HEK293 (cell line): Measurements from ENCODE around the gene GSAP.

ENCODE experiments used
- CTCF ChIA-PET: fragments of 350-600 bp; formaldehyde crosslinking; extraction: SDS; loops from one replicate; lab custom pipeline; 2021; ENCODE audit warnings: antibody characterized with exemption; lab: Yijun Ruan, JAX
- POLR2A ChIA-PET: fragments of 300-600 bp; formaldehyde crosslinking; extraction: SDS; loops from one replicate; lab custom pipeline; 2020; ENCODE audit warnings: antibody characterized with exemption, inconsistent platforms; lab: Yijun Ruan, JAX
- H3K27ac ChIP-seq: fragments of 200-500 bp; sonication (Bioruptor generic); 2 replicates; pipeline ENCODE4 v1.5.1; 2014; ENCODE audit warnings: low read depth, low read length, control low read depth, inconsistent platforms; ENCODE audit errors: extremely low read depth
- H3K36me3 ChIP-seq, 2 experiments: fragments of 200-500 bp in 1 of 2; sonication (Bioruptor generic) in 1 of 2; 1 replicate in 1 of 2; 2 replicates in 1 of 2; pipeline ENCODE4 v1.5.1; 2014 to 2017; ENCODE audit warnings: inconsistent platforms in 2 of 2, low read length in 2 of 2; ENCODE audit not compliant: control insufficient read depth in 2 of 2, insufficient read depth in 1 of 2
- H3K4me1 ChIP-seq: fragments of 200-500 bp; sonication (Bioruptor generic); 2 replicates; pipeline ENCODE4 v1.5.1; 2014; ENCODE audit warnings: mild to moderate bottlenecking, low read length, inconsistent platforms; ENCODE audit not compliant: control insufficient read depth, insufficient read depth
- H3K4me3 ChIP-seq: 2 replicates; pipeline ENCODE4 v1.5.1; 2011; ENCODE audit warnings: low read depth, mild to moderate bottlenecking, control low read depth, low read length, moderate library complexity
- H3K9me3 ChIP-seq: fragments of 200-500 bp; sonication (Bioruptor generic); 2 replicates; pipeline ENCODE4 v1.5.1; 2014; ENCODE audit warnings: low read depth, low read length, inconsistent platforms; ENCODE audit not compliant: control insufficient read depth, insufficient read depth
- KLF9 ChIP-seq: fragments of 450-650 bp; formaldehyde crosslinking; IDR thresholded peaks from 2 replicates; pipeline ENCODE4 v1.5.1; 2016; ENCODE audit warnings: missing biosample characterization, missing genetic modification characterization, low read depth
- PRDM1 ChIP-seq: fragments of 450-650 bp; formaldehyde crosslinking; IDR thresholded peaks from 2 replicates; pipeline ENCODE4; 2016; ENCODE audit warnings: missing biosample characterization, missing genetic modification characterization
- REPIN1 ChIP-seq: fragments of 450-650 bp; formaldehyde crosslinking; IDR thresholded peaks from 2 replicates; pipeline ENCODE4 v1.5.1; 2017; ENCODE audit warnings: missing biosample characterization, missing genetic modification characterization, low read depth
- TSHZ1 ChIP-seq: fragments of 450-650 bp; formaldehyde crosslinking; IDR thresholded peaks from 2 replicates; pipeline ENCODE4 v1.5.1; 2016; ENCODE audit warnings: missing biosample characterization, missing genetic modification characterization, borderline replicate concordance
- WT1 ChIP-seq: fragments of 450-650 bp; formaldehyde crosslinking; IDR thresholded peaks from 2 replicates; pipeline ENCODE4 v1.5.1; 2016; ENCODE audit warnings: missing biosample characterization, missing genetic modification characterization
- ZBTB20 ChIP-seq: fragments of 450-650 bp; formaldehyde crosslinking; IDR thresholded peaks from 2 replicates; pipeline ENCODE4 v1.5.1; 2016; ENCODE audit warnings: missing biosample characterization, missing genetic modification characterization
- ZBTB6 ChIP-seq: fragments of 450-650 bp; formaldehyde crosslinking; IDR thresholded peaks from 2 replicates; pipeline ENCODE4 v1.5.1; 2017; ENCODE audit warnings: missing biosample characterization, missing genetic modification characterization
- ZNF16 ChIP-seq: fragments of 450-650 bp; formaldehyde crosslinking; IDR thresholded peaks from 2 replicates; pipeline ENCODE4 v1.5.1; 2016; ENCODE audit warnings: low read depth, missing biosample characterization, missing genetic modification characterization
- ZNF221 ChIP-seq: fragments of 450-650 bp; formaldehyde crosslinking; IDR thresholded peaks from 2 replicates; pipeline ENCODE4 v1.5.1; 2017; ENCODE audit warnings: missing biosample characterization, missing genetic modification characterization, borderline replicate concordance
- ZNF223 ChIP-seq: fragments of 450-650 bp; formaldehyde crosslinking; IDR thresholded peaks from 2 replicates; pipeline ENCODE4 v1.5.1; 2016; ENCODE audit warnings: missing biosample characterization, missing genetic modification characterization
- ZNF292 ChIP-seq: fragments of 450-650 bp; formaldehyde crosslinking; IDR thresholded peaks from 2 replicates; pipeline ENCODE4 v1.5.1; 2016; ENCODE audit warnings: low read depth, missing biosample characterization, missing genetic modification characterization, borderline replicate concordance
- ZNF341 ChIP-seq: fragments of 450-650 bp; formaldehyde crosslinking; IDR thresholded peaks from 2 replicates; pipeline ENCODE4; 2016; ENCODE audit warnings: low read depth, missing biosample characterization, missing genetic modification characterization
- ZNF473 ChIP-seq: fragments of 450-650 bp; formaldehyde crosslinking; IDR thresholded peaks from 2 replicates; pipeline ENCODE4 v1.5.1; 2017; ENCODE audit warnings: missing biosample characterization, missing genetic modification characterization
- ZNF48 ChIP-seq: fragments of 450-650 bp; formaldehyde crosslinking; IDR thresholded peaks from 2 replicates; pipeline ENCODE4 v1.5.1; 2016; ENCODE audit warnings: missing biosample characterization, missing genetic modification characterization
- ZNF513 ChIP-seq: fragments of 450-650 bp; IDR thresholded peaks from 2 replicates; pipeline ENCODE4 v1.5.1; 2018; ENCODE audit warnings: missing biosample characterization, missing genetic modification characterization
- ZNF514 ChIP-seq: fragments of 450-650 bp; formaldehyde crosslinking; IDR thresholded peaks from 2 replicates; pipeline ENCODE4 v1.5.1; 2016; ENCODE audit warnings: missing biosample characterization, missing genetic modification characterization
- ZNF521 ChIP-seq: fragments of 450-650 bp; formaldehyde crosslinking; IDR thresholded peaks from 2 replicates; pipeline ENCODE4 v1.5.1; 2017; ENCODE audit warnings: missing biosample characterization, mild to moderate bottlenecking, missing genetic modification characterization
- ZNF555 ChIP-seq: fragments of 450-650 bp; formaldehyde crosslinking; conservative IDR thresholded peaks from 2 replicates; pipeline ENCODE4 v1.5.1; 2017; ENCODE audit warnings: missing biosample characterization, mild to moderate bottlenecking, missing genetic modification characterization, inconsistent platforms
- TF ChIP-seq, protein P1 (sequence below): fragments of 450-650 bp; formaldehyde crosslinking; IDR thresholded peaks from 2 replicates; pipeline ENCODE4 v1.5.1; 2017; ENCODE audit warnings: missing biosample characterization, missing genetic modification characterization
- TF ChIP-seq, protein P2 (sequence below): fragments of 450-650 bp; formaldehyde crosslinking; IDR thresholded peaks from 2 replicates; pipeline ENCODE4 v1.5.1; 2016; ENCODE audit warnings: missing biosample characterization, missing genetic modification characterization, borderline replicate concordance
- TF ChIP-seq, protein P3 (sequence below): fragments of 450-650 bp; formaldehyde crosslinking; IDR thresholded peaks from 2 replicates; pipeline ENCODE4 v1.5.1; 2016; ENCODE audit warnings: missing biosample characterization, missing genetic modification characterization

GSAP gene

GRCh38 chr7:77420438-77420837 is 4.3 kb upstream of the GSAP start:
- ChIA-PET POLR2A (no interaction called here), CTCF (no interaction called here)
- no peaks in the 10 kb centered on the region for H3K36me3 ChIP-seq

GRCh38 chr7:77419102-77419501 is 3.0 kb upstream of the GSAP start:
- Histone ChIP-seq H3K36me3 (no peaks in the 10 kb centered on the region), H3K4me3 (no peak overlapping the region), H3K4me1 (peaks cover 4% of the 10 kb centered on the region; the same call in 1 of the 2 replicates), H3K9me3 (no peaks in the 10 kb centered on the region), H3K27ac (no peak overlapping the region)
- ChIA-PET CTCF (no interaction called here), POLR2A (no interaction called here)
- TF ChIP-seq KLF9 (tag by site-specific recombination) (no peak), WT1 (no peak), ZNF48 (no peak), ZNF221 (tag by site-specific recombination) (no peak), ZNF513 (tag by site-specific recombination) (no peak), TSHZ1 (no peak), ZNF555 (tag by site-specific recombination) (no peak), ZNF16 (no peak), ZNF292 (tag by site-specific recombination) (no peak), ZNF514 (no peak), ZBTB20 (tag by site-specific recombination) (no peak), ZNF341 (tag by site-specific recombination) (no peak), ZNF521 (tag by site-specific recombination) (no peak), ZBTB6 (tag by site-specific recombination) (no peak)
- TF ChIP-seq, protein P1, sequence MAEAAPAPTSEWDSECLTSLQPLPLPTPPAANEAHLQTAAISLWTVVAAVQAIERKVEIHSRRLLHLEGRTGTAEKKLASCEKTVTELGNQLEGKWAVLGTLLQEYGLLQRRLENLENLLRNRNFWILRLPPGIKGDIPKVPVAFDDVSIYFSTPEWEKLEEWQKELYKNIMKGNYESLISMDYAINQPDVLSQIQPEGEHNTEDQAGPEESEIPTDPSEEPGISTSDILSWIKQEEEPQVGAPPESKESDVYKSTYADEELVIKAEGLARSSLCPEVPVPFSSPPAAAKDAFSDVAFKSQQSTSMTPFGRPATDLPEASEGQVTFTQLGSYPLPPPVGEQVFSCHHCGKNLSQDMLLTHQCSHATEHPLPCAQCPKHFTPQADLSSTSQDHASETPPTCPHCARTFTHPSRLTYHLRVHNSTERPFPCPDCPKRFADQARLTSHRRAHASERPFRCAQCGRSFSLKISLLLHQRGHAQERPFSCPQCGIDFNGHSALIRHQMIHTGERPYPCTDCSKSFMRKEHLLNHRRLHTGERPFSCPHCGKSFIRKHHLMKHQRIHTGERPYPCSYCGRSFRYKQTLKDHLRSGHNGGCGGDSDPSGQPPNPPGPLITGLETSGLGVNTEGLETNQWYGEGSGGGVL (tag by site-specific recombination): no peak
- TF ChIP-seq, protein P2, sequence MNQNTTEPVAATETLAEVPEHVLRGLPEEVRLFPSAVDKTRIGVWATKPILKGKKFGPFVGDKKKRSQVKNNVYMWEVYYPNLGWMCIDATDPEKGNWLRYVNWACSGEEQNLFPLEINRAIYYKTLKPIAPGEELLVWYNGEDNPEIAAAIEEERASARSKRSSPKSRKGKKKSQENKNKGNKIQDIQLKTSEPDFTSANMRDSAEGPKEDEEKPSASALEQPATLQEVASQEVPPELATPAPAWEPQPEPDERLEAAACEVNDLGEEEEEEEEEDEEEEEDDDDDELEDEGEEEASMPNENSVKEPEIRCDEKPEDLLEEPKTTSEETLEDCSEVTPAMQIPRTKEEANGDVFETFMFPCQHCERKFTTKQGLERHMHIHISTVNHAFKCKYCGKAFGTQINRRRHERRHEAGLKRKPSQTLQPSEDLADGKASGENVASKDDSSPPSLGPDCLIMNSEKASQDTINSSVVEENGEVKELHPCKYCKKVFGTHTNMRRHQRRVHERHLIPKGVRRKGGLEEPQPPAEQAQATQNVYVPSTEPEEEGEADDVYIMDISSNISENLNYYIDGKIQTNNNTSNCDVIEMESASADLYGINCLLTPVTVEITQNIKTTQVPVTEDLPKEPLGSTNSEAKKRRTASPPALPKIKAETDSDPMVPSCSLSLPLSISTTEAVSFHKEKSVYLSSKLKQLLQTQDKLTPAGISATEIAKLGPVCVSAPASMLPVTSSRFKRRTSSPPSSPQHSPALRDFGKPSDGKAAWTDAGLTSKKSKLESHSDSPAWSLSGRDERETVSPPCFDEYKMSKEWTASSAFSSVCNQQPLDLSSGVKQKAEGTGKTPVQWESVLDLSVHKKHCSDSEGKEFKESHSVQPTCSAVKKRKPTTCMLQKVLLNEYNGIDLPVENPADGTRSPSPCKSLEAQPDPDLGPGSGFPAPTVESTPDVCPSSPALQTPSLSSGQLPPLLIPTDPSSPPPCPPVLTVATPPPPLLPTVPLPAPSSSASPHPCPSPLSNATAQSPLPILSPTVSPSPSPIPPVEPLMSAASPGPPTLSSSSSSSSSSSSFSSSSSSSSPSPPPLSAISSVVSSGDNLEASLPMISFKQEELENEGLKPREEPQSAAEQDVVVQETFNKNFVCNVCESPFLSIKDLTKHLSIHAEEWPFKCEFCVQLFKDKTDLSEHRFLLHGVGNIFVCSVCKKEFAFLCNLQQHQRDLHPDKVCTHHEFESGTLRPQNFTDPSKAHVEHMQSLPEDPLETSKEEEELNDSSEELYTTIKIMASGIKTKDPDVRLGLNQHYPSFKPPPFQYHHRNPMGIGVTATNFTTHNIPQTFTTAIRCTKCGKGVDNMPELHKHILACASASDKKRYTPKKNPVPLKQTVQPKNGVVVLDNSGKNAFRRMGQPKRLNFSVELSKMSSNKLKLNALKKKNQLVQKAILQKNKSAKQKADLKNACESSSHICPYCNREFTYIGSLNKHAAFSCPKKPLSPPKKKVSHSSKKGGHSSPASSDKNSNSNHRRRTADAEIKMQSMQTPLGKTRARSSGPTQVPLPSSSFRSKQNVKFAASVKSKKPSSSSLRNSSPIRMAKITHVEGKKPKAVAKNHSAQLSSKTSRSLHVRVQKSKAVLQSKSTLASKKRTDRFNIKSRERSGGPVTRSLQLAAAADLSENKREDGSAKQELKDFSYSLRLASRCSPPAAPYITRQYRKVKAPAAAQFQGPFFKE (tag by site-specific recombination): no peak
- TF ChIP-seq, protein P3, sequence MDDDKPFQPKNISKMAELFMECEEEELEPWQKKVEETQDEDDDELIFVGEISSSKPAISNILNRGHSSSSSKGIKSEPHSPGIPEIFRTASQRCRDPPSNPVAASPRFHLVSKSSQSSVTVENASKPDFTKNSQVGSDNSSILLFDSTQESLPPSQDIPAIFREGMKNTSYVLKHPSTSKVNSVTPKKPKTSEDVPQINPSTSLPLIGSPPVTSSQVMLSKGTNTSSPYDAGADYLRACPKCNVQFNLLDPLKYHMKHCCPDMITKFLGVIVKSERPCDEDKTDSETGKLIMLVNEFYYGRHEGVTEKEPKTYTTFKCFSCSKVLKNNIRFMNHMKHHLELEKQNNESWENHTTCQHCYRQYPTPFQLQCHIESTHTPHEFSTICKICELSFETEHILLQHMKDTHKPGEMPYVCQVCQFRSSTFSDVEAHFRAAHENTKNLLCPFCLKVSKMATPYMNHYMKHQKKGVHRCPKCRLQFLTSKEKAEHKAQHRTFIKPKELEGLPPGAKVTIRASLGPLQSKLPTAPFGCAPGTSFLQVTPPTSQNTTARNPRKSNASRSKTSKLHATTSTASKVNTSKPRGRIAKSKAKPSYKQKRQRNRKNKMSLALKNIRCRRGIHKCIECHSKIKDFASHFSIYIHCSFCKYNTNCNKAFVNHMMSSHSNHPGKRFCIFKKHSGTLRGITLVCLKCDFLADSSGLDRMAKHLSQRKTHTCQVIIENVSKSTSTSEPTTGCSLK (tag by site-specific recombination): no peak

More at GRCh38 chr7:77420438-77420837, 4.3 kb upstream of the GSAP start:
- no peaks in the 10 kb centered on the region for H3K9me3 ChIP-seq
- peaks cover 4% of the 10 kb centered on the region; the same call in 1 of the 2 replicates for H3K4me1 ChIP-seq
- H3K27ac ChIP-seq: no peak overlapping the region
- TF ChIP-seq PRDM1 (tag by site-specific recombination) (no peak), REPIN1 (tag by site-specific recombination) (no peak), ZNF223 (tag by site-specific recombination) (no peak), ZNF473 (tag by site-specific recombination) (no peak)
- H3K4me3 ChIP-seq: no peak overlapping the region
